Measurements from ENCODE around the gene CFAP299. TPM values are rescaled to one million over a fixed set of nuclear protein-coding genes. Genes with fewer than 3 reads are reported as not detected.

The CFAP299 gene
- total and polyA plus RNA-seq, 2 donors (not counting 3 experiments of a cell fraction or from before 2014, with no cell fraction given) = not detected

- intact Hi-C loops (cut with micrococcal nuclease) (loop anchor here (5.0 kb wide), 1 partner anchor 55 kb away; the partner anchor contains the start of gene FGF5), dilution Hi-C loops (cut with MboI; ENCODE audit: extremely low pct_ligation_motif_present, low sequenced_read_pairs) (no loop called here)
- no peaks in the 10 kb centered on the region for H3K36me3 ChIP-seq (ENCODE audit: control insufficient read depth in 2 of 2, extremely low read depth in 1 of 2, insufficient read depth in 2 of 2, low read length in 2 of 2)
- H2AFZ ChIP-seq (ENCODE audit: low read depth, low read length) = no peak overlapping the region
- CTCF ChIA-PET = interaction anchor here (0.6 to 2.7 kb wide), 22 partner anchors 8 to 1369 kb away, joined by 3 to 56 read pairs (median 5); partner anchors contain the start of gene CFAP299
- no peaks in the 10 kb centered on the region for H4K20me1 ChIP-seq (replicated peaks; ENCODE audit: control insufficient read depth, extremely low read depth, insufficient read depth, low read length)
- no peaks in the 10 kb centered on the region for H3K79me2 ChIP-seq (ENCODE audit: control insufficient read depth, insufficient read depth, low read length)
- POLR2A ChIA-PET = no interaction called here
- peak; percentile 29 for TF ChIP-seq GATA2 (IDR thresholded peaks at IDR 0.05; ENCODE audit: insufficient read depth, insufficient read length, low read depth, low read length)
- no peak for TF ChIP-seq POLR2AphosphoS5 (IDR thresholded peaks at IDR 0.05; ENCODE audit: insufficient read depth, low read depth, low read length)
- no peak for TF ChIP-seq MAX (IDR thresholded peaks at IDR 0.05; ENCODE audit: insufficient read depth, insufficient read length)
- TF ChIP-seq EZH2 (IDR thresholded peaks at IDR 0.05; ENCODE audit: borderline replicate concordance, low read depth, low read length, severe bottlenecking) = no peak
- no peak for TF ChIP-seq JUN (IDR thresholded peaks at IDR 0.05; ENCODE audit: borderline replicate concordance, insufficient read depth, insufficient read length, low read depth)
- TF ChIP-seq FOS (IDR thresholded peaks at IDR 0.05; ENCODE audit: borderline replicate concordance, insufficient read depth, low read length) = peak; percentile 25
- TF ChIP-seq CTCF (IDR thresholded peaks at IDR 0.05; ENCODE audit: extremely low read depth in 1 of 2, insufficient read depth in 1 of 2, low read depth in 1 of 2, low read length in 2 of 2) = no peak
- TF ChIP-seq POLR2A (IDR thresholded peaks at IDR 0.05; ENCODE audit: low read depth, low read length) = no peak
- no peak for TF ChIP-seq MYC (IDR thresholded peaks at IDR 0.05; ENCODE audit: low read depth, low read length)
- no peak overlapping the region for H3K27ac ChIP-seq (ENCODE audit: insufficient read depth, low read depth, low read length)
- no peaks in the 10 kb centered on the region for H3K27me3 ChIP-seq (ENCODE audit: control insufficient read depth in 2 of 2, insufficient read depth in 2 of 2, low read length in 2 of 2)
- no peaks in the 10 kb centered on the region for H3K9me1 ChIP-seq (replicated peaks; ENCODE audit: control insufficient read depth, extremely low read depth, insufficient read depth, low read length)
- DNase-seq (ENCODE audit: low read depth, low spot score) = peak; percentile 24
- H3K4me3 ChIP-seq (replicated peaks in 1 of 3; ENCODE audit: insufficient read depth in 1 of 3, low read depth in 1 of 3, low read length in 3 of 3) = no peak overlapping the region
- H3K4me2 ChIP-seq (ENCODE audit: insufficient read depth, low read length) = no peak overlapping the region
- BruUV-seq (replicated peaks) = no TSS peak
- no peak for FAIRE-seq
- H3K4me1 ChIP-seq (ENCODE audit: control insufficient read depth, extremely low read depth, insufficient read depth, low read length) = no peaks in the 10 kb centered on the region
- H3K9ac ChIP-seq (replicated peaks; ENCODE audit: extremely low read depth, insufficient read depth, low read length) = no peak overlapping the region
- H3K9me3 ChIP-seq (replicated peaks; ENCODE audit: control insufficient read depth, insufficient read depth, low read length) = no peaks in the 10 kb centered on the region
Observed at GRCh38 chr4:80322716-80323115, 12.8 kb upstream of the CFAP299 start.

Data from endothelial cell of umbilical vein (primary cell).